ENCODE data around the gene SELP. TPM values are rescaled to one million over a fixed set of nuclear protein-coding genes. Genes with fewer than 3 reads are reported as not detected.

SELP gene
- total and polyA plus RNA-seq, 4 donors: 1.7 to 8.1 (median 2.4) TPM

GRCh38 chr1:169634145-169634544, 4.2 kb upstream of the SELP start (continued):
- no peak for TF ChIP-seq ZBTB33 (IDR thresholded peaks at IDR 0.05)

GRCh38 chr1:169631249-169631648, 1.3 kb upstream of the SELP start:
- Histone ChIP-seq H3K4me3 (ENCODE audit: low read depth in 1 of 3, low read length in 3 of 3) (no peak overlapping the region), H3K9me3 (ENCODE audit: control insufficient read depth in 4 of 4, low read length in 3 of 4) (peaks cover 0 to 10% (median 4%) of the 10 kb centered on the region in 4 donors), H3K4me1 (ENCODE audit: control insufficient read depth in 4 of 4, insufficient read depth in 4 of 4, low read length in 3 of 4) (no peaks in the 10 kb centered on the region), H3K9ac (ENCODE audit: low read depth in 1 of 2, low read length in 2 of 2) (no peak overlapping the region), H3K27ac (ENCODE audit: low read depth in 1 of 2, low read length in 2 of 2) (no peak overlapping the region), H3K27me3 (ENCODE audit: control insufficient read depth in 4 of 4, insufficient read depth in 4 of 4, low read length in 3 of 4) (no peaks in the 10 kb centered on the region), H3K36me3 (ENCODE audit: control insufficient read depth in 4 of 4, insufficient read depth in 3 of 4, low read depth in 1 of 4, low read length in 3 of 4) (no peaks in the 10 kb centered on the region)
- whole genome bisulfite sequencing: 74% methylated on average over 3 of the region's 3 CpGs
- no peak for TF ChIP-seq HNF4G (IDR thresholded peaks at IDR 0.05)
- no peak for DNase-seq (ENCODE audit: low spot score)

GRCh38 chr1:169624912-169625311, 5.0 kb downstream of the SELP start:
- TF ChIP-seq FOXA1 (IDR thresholded peaks at IDR 0.05): no peak
- TF ChIP-seq HNF4A (conservative IDR thresholded peaks at IDR 0.05): no peak
- no peak for TF ChIP-seq HNF4G (IDR thresholded peaks at IDR 0.05)
- TF ChIP-seq EGR1 (IDR thresholded peaks at IDR 0.05; ENCODE audit: low read depth in 2 of 2): no peak
- no peak for TF ChIP-seq JUND (IDR thresholded peaks at IDR 0.05)
- TF ChIP-seq, protein P1, sequence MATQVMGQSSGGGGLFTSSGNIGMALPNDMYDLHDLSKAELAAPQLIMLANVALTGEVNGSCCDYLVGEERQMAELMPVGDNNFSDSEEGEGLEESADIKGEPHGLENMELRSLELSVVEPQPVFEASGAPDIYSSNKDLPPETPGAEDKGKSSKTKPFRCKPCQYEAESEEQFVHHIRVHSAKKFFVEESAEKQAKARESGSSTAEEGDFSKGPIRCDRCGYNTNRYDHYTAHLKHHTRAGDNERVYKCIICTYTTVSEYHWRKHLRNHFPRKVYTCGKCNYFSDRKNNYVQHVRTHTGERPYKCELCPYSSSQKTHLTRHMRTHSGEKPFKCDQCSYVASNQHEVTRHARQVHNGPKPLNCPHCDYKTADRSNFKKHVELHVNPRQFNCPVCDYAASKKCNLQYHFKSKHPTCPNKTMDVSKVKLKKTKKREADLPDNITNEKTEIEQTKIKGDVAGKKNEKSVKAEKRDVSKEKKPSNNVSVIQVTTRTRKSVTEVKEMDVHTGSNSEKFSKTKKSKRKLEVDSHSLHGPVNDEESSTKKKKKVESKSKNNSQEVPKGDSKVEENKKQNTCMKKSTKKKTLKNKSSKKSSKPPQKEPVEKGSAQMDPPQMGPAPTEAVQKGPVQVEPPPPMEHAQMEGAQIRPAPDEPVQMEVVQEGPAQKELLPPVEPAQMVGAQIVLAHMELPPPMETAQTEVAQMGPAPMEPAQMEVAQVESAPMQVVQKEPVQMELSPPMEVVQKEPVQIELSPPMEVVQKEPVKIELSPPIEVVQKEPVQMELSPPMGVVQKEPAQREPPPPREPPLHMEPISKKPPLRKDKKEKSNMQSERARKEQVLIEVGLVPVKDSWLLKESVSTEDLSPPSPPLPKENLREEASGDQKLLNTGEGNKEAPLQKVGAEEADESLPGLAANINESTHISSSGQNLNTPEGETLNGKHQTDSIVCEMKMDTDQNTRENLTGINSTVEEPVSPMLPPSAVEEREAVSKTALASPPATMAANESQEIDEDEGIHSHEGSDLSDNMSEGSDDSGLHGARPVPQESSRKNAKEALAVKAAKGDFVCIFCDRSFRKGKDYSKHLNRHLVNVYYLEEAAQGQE (IDR thresholded peaks at IDR 0.05): no peak
- TF ChIP-seq NR2F2 (IDR thresholded peaks at IDR 0.05): no peak
- no peak for TF ChIP-seq YY1 (IDR thresholded peaks at IDR 0.05)
- no peak for TF ChIP-seq RXRA (IDR thresholded peaks at IDR 0.05)
- TF ChIP-seq CTCF (IDR thresholded peaks at IDR 0.05; ENCODE audit: low read depth, low read length, missing input control): no peak
- no peak for TF ChIP-seq FOXA2 (IDR thresholded peaks at IDR 0.05)
- TF ChIP-seq, protein P2, sequence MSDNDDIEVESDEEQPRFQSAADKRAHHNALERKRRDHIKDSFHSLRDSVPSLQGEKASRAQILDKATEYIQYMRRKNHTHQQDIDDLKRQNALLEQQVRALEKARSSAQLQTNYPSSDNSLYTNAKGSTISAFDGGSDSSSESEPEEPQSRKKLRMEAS (IDR thresholded peaks at IDR 0.05): no peak
- TF ChIP-seq RAD21 (IDR thresholded peaks at IDR 0.05): no peak
- WGBS: 52% methylated on average over 2 of the region's 2 CpGs
- H3K27me3 ChIP-seq (ENCODE audit: control insufficient read depth in 4 of 4, insufficient read depth in 4 of 4, low read length in 3 of 4): no peaks in the 10 kb centered on the region
- H3K27ac ChIP-seq (ENCODE audit: low read depth in 1 of 2, low read length in 2 of 2): no peak overlapping the region
- no peak overlapping the region for H3K4me3 ChIP-seq (ENCODE audit: low read depth in 1 of 3, low read length in 3 of 3)
- H3K9me3 ChIP-seq (ENCODE audit: control insufficient read depth in 4 of 4, low read length in 3 of 4): no peaks in the 10 kb centered on the region
- H3K4me1 ChIP-seq (ENCODE audit: control insufficient read depth in 4 of 4, insufficient read depth in 4 of 4, low read length in 3 of 4): no peaks in the 10 kb centered on the region
- no peak for DNase-seq (ENCODE audit: low spot score)
- no peak overlapping the region for H3K9ac ChIP-seq (ENCODE audit: low read depth in 1 of 2, low read length in 2 of 2)
- no peaks in the 10 kb centered on the region for H3K36me3 ChIP-seq (ENCODE audit: control insufficient read depth in 4 of 4, insufficient read depth in 3 of 4, low read depth in 1 of 4, low read length in 3 of 4)

Data from liver (tissue), 9 donors.